T1000 (cell line): ENCODE data around the gene KRTAP12-1.
"Not testable (repeated sequence)": the region's sequence is repeated elsewhere in the genome, so short reads cannot be mapped to it uniquely, and the experiment has no call there.

Source experiments
- DNase-seq: peaks from one replicate; lab custom pipeline; 2025; ENCODE audit warnings: mixed read lengths; lab: John Stamatoyannopoulos, UW

Gene KRTAP12-1

GRCh38 chr21:44697811-44698734 lies 16.1 kb upstream of the KRTAP12-1 start:
- DNase-seq = no peak

- not testable (repeated sequence) for DNase-seq
Observed at GRCh38 chr21:44697172-44697810, 15.3 kb upstream of the KRTAP12-1 start, which contains the start of gene KRTAP10-12. Gene KRTAP10-12 (plus strand): TSS chr21:44697172. CDS start chr21:44697202, 30 bp downstream.

GRCh38 chr21:44696572-44696971 lies 14.6 kb upstream of the KRTAP12-1 start:
- no peak for DNase-seq

- no peak for DNase-seq
Observed at GRCh38 chr21:44695641-44696040, 13.7 kb upstream of the KRTAP12-1 start.

- no peak for DNase-seq
Observed at GRCh38 chr21:44695184-44695583, 13.2 kb upstream of the KRTAP12-1 start.

GRCh38 chr21:44694776-44695175 lies 12.8 kb upstream of the KRTAP12-1 start:
- no peak for DNase-seq

- DNase-seq = no peak
Observed at GRCh38 chr21:44692798-44693512, 11.0 kb upstream of the KRTAP12-1 start.

- no peak for DNase-seq
Observed at GRCh38 chr21:44691686-44692085, 9.7 kb upstream of the KRTAP12-1 start.

GRCh38 chr21:44689740-44690139 lies 7.8 kb upstream of the KRTAP12-1 start:
- not testable (repeated sequence) for DNase-seq

- no peak for DNase-seq
Observed at GRCh38 chr21:44687671-44688070, 5.7 kb upstream of the KRTAP12-1 start.

GRCh38 chr21:44686843-44687561 lies 5.0 kb upstream of the KRTAP12-1 start:
- no peak for DNase-seq

- DNase-seq = no peak
Observed at GRCh38 chr21:44686000-44686781, 4.2 kb upstream of the KRTAP12-1 start.

- DNase-seq = not testable (repeated sequence)
Observed at GRCh38 chr21:44685050-44685449, 3.1 kb upstream of the KRTAP12-1 start.

GRCh38 chr21:44684483-44684882 lies 2.5 kb upstream of the KRTAP12-1 start:
- DNase-seq = no peak

- DNase-seq = no peak
Observed at GRCh38 chr21:44684077-44684476, 2.1 kb upstream of the KRTAP12-1 start.

GRCh38 chr21:44682580-44683151 lies 703 bp upstream of the KRTAP12-1 start:
- no peak for DNase-seq

- DNase-seq = no peak
Observed at GRCh38 chr21:44681152-44681551, 811 bp downstream of the KRTAP12-1 start.

- no peak for DNase-seq
Observed at GRCh38 chr21:44677881-44678280, 4.1 kb downstream of the KRTAP12-1 start.

- no peak for DNase-seq
Observed at GRCh38 chr21:44671911-44672310, 10.1 kb downstream of the KRTAP12-1 start.

GRCh38 chr21:44670642-44671432 lies 11.1 kb downstream of the KRTAP12-1 start:
- DNase-seq = no peak
